Stimulated activated naive CD8-positive, alpha-beta T cell treated with anti-CD3 and anti-CD28 coated beads, Interleukin-15, Interleukin-2, amounts not matched to agents 100 ng/mL and 50 ng/mL, for 24 hours (primary cell): ENCODE results near the gene NUFIP2.
"Not testable (repeated sequence)": the region's sequence is repeated elsewhere in the genome, so short reads cannot be mapped to it uniquely, and the experiment has no call there.

Experiments used
- H3K27ac Mint-ChIP-seq: one replicate; pipeline ENCODE4 v1.8.0; 2021; ENCODE audit warnings: mild to moderate bottlenecking, mixed read lengths
- H3K27me3 Mint-ChIP-seq: one replicate; pipeline ENCODE4 v1.8.0; 2021; ENCODE audit warnings: mixed read lengths
- H3K36me3 Mint-ChIP-seq: one replicate; pipeline ENCODE4 v1.8.0; 2021; ENCODE audit warnings: low read depth, mixed read lengths
- H3K4me1 Mint-ChIP-seq: one replicate; pipeline ENCODE4 v1.8.0; 2021; ENCODE audit warnings: low read depth, mixed read lengths
- H3K4me3 Mint-ChIP-seq: one replicate; pipeline ENCODE4 v1.8.0; 2021; ENCODE audit warnings: mild to moderate bottlenecking, mixed read lengths
- H3K9me3 Mint-ChIP-seq: one replicate; pipeline ENCODE4 v1.8.0; 2021; ENCODE audit warnings: mixed read lengths

Gene NUFIP2

DNA sequence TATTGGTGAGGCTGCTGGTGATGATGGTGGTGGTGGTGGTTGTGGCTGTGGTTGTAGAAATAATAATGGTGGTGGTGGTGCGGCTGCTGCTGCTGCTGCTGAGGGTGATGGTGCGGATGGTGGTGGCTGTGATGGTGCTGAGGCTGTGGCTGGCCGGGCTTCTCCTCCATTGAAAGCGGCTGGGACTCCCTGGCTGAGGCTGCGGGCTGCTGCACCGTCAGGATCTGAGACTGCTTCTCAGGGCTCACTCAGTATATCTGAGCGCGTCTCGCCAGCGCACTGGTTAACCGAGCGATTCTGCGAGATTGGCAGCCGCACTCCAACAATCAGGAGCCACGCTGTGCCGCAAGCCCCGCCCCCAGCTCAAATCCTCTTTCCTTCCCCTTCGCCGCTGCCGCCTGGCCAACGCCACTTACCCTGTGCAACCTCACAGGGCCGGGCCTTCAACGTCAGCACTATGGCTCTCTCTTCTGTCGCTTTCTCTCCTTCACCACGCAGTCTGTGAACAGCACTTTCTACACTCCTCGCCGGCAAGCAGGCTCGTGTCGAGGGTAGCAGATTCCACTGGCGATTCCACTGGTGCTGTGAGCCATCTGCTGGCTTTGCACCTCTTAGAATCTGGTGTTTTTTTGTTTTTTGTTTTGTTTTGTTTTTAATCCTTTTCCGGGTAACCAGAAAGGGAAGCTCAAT, at the start of gene NUFIP2:
Gene NUFIP2, minus strand, starts transcription at position 259 of the 690 bp plus-strand sequence. Its CDS starts 89 bp downstream, at position 170.
- Mint-ChIP-seq H3K36me3 (peaks cover 33% of the 10 kb centered on the region), H3K4me1 (peaks cover 48% of the 10 kb centered on the region), H3K27ac (peak within 1 kb of the TSS; percentile 98), H3K27me3 (no peaks in the 10 kb centered on the region), H3K4me3 (peak within 1 kb of the TSS; percentile 97), H3K9me3 (no peaks in the 10 kb centered on the region)

- Mint-ChIP-seq H3K9me3 (no peaks in the 10 kb centered on the region), H3K4me1 (no peaks in the 10 kb centered on the region), H3K4me3 (no peak overlapping the region), H3K27ac (no peak overlapping the region), H3K36me3 (no peaks in the 10 kb centered on the region), H3K27me3 (peaks cover 10% of the 10 kb centered on the region)
Measured at GRCh38 chr17:29342158-29342765, 48.3 kb upstream of the NUFIP2 start.

- H3K4me1 Mint-ChIP-seq: no peaks in the 10 kb centered on the region
- H3K9me3 Mint-ChIP-seq: no peaks in the 10 kb centered on the region
- H3K4me3 Mint-ChIP-seq: no peak overlapping the region
- no peak overlapping the region for H3K27ac Mint-ChIP-seq
- H3K36me3 Mint-ChIP-seq: no peaks in the 10 kb centered on the region
- peaks cover 10% of the 10 kb centered on the region for H3K27me3 Mint-ChIP-seq
Measured at GRCh38 chr17:29341726-29342125, 47.8 kb upstream of the NUFIP2 start.

DNA sequence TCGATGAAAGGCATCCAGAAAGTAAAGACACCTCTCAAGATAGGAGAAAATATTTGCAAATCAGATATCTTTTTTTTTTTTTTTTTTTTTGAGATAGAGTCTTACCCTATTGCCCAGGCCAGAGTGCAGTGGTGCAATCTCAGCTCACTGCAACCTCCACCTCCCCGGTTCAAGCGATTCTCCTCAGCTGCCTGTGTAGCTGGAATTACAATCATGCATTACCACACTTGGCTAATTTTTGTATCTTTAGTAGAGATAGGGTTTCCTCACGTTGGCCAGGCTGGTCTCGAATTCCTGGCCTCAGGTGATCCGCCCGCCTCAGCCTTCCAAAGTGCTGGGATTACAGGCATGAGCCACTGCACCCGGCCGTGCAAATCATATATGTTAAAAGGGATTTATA, 45.1 kb upstream of the NUFIP2 start:
- not testable (repeated sequence) for H3K9me3 Mint-ChIP-seq, H3K4me1 Mint-ChIP-seq, H3K27ac Mint-ChIP-seq, H3K36me3 Mint-ChIP-seq, H3K27me3 Mint-ChIP-seq, H3K4me3 Mint-ChIP-seq

DNA sequence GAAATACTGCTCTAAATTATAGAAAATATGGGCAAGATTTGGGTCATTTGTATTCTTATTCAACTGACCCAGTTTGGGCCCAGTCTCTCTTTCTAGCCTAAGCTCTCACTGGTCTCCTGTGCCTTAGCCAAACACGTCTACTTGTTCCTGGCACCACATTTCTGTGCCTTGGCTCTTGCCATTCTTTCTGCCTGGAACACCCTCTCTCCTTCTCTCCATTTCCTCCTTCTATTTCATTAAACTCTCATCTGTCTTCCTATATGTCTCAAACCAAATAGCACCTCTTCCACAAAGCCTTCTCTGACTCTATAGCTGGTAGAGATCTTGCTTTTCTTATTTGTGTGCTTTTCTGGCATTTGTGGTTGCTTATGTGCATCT, 37.7 kb upstream of the NUFIP2 start:
- Mint-ChIP-seq H3K27ac (no peak overlapping the region), H3K27me3 (no peaks in the 10 kb centered on the region), H3K4me3 (no peak overlapping the region), H3K4me1 (no peaks in the 10 kb centered on the region), H3K9me3 (no peaks in the 10 kb centered on the region), H3K36me3 (no peaks in the 10 kb centered on the region)

GRCh38 chr17:29331075-29331707, 37.2 kb upstream of the NUFIP2 start:
- no peaks in the 10 kb centered on the region for H3K27me3 Mint-ChIP-seq
- H3K27ac Mint-ChIP-seq: no peak overlapping the region
- H3K4me3 Mint-ChIP-seq: no peak overlapping the region
- no peaks in the 10 kb centered on the region for H3K4me1 Mint-ChIP-seq
- no peaks in the 10 kb centered on the region for H3K36me3 Mint-ChIP-seq
- no peaks in the 10 kb centered on the region for H3K9me3 Mint-ChIP-seq

DNA sequence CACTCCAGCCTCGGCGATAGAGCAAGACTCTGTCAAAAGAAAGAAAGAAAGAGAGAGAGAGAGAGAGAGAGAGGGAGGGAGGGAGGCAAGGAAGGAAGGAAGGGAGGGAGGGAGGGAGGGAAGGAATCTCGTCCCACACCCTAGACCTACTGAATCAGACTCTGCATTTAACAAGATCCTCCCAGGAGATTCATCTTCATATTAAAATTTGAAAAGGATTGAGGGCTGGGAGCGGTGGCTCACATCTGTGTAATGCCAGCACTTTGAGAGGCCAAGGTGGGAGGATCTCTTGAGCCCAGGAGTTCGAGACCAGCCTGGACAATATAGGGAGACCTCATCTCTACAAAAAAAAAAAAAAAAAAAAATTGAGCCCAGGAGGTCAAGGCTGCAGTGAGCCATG, 33.5 kb upstream of the NUFIP2 start:
- Mint-ChIP-seq H3K27ac (no peak overlapping the region), H3K4me3 (no peak overlapping the region), H3K4me1 (no peaks in the 10 kb centered on the region), H3K27me3 (no peaks in the 10 kb centered on the region), H3K9me3 (no peaks in the 10 kb centered on the region), H3K36me3 (no peaks in the 10 kb centered on the region)

DNA sequence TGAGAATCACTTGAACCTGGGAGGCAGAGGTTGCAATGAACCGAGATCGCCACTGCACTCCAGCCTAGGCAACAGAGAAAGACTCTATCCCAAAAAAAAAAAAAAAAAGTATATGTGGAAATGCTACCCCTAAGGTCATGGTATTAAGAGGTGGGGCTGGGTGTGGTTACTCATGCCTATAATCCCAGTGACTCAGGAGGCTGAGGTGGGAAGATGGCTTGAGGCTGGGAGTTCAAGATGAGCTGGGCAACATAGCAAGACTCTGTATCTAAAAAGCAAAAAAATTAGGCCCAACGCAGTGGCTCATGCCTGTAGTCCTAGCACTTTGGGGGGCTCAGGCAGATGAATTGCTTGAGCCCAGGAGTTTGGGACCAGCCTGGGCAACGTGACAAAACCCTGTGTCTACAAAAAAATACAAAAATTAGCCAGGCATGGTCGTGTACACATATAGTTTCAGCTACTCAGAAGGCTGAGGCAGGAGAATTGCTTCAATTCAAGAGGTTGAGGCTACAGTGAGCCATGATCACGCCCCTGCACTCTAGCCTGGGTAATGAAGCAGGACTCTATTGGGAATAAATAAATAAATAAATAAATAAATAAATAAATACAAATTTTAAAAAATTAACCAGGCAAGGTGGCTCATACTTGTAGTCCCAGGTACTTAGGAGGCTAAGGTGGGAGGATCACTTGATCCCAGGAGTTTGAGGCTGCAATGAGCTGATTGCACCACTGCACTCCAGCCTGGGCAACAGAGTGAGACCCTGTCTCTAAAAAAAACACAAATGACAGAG, 32.3 kb upstream of the NUFIP2 start:
- H3K4me3 Mint-ChIP-seq: no peak overlapping the region
- no peaks in the 10 kb centered on the region for H3K9me3 Mint-ChIP-seq
- no peaks in the 10 kb centered on the region for H3K27me3 Mint-ChIP-seq
- no peaks in the 10 kb centered on the region for H3K4me1 Mint-ChIP-seq
- no peak overlapping the region for H3K27ac Mint-ChIP-seq
- no peaks in the 10 kb centered on the region for H3K36me3 Mint-ChIP-seq

- no peaks in the 10 kb centered on the region for H3K27me3 Mint-ChIP-seq
- no peak overlapping the region for H3K4me3 Mint-ChIP-seq
- no peak overlapping the region for H3K27ac Mint-ChIP-seq
- H3K36me3 Mint-ChIP-seq: no peaks in the 10 kb centered on the region
- H3K9me3 Mint-ChIP-seq: no peaks in the 10 kb centered on the region
- no peaks in the 10 kb centered on the region for H3K4me1 Mint-ChIP-seq
Measured at GRCh38 chr17:29322363-29322762, 28.4 kb upstream of the NUFIP2 start.

DNA sequence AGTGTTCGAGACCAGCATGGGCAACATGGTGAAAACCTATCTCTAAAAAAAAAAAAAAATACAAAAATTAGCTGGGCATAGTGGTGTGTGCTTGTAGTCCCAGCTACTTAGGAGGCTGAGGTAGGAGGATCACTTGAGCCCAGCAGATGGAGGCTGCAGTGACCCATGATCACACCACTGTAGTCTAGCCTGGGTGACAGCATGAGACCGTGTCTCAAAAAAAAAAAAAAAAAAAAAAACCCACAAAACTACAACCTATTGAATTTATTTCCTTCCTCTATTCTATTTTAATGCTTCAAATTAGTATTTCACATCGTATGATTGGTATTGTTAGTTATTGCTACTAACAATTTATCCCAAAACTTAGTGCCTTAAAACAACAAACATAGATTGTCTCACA, 9.4 kb upstream of the NUFIP2 start:
- Mint-ChIP-seq H3K27ac (no peak overlapping the region), H3K9me3 (no peaks in the 10 kb centered on the region), H3K4me3 (no peak overlapping the region), H3K4me1 (peaks cover 12% of the 10 kb centered on the region), H3K27me3 (no peaks in the 10 kb centered on the region), H3K36me3 (no peaks in the 10 kb centered on the region)

DNA sequence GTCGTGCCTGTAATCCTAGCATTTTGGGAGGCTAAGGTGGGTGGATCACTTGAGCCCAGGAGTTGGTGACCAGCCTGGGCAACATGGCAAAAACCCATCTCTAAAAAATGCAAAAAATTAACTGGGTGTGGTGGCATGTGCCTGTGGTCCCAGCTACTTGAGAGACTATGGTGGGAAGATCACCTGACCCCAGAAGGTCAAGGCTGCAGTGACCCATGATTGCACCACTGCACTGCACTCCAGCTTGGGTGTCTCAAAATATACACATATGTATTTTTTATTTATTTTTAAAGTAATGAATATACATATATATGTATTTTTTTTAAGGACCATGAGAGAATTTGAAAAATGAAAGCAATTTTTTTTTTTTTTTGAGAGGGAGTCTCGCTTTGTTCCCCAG, 5.1 kb upstream of the NUFIP2 start:
- Mint-ChIP-seq H3K9me3 (no peaks in the 10 kb centered on the region), H3K27ac (no peak overlapping the region), H3K4me3 (no peak overlapping the region), H3K4me1 (peaks cover 22% of the 10 kb centered on the region), H3K27me3 (no peaks in the 10 kb centered on the region), H3K36me3 (no peaks in the 10 kb centered on the region)

DNA sequence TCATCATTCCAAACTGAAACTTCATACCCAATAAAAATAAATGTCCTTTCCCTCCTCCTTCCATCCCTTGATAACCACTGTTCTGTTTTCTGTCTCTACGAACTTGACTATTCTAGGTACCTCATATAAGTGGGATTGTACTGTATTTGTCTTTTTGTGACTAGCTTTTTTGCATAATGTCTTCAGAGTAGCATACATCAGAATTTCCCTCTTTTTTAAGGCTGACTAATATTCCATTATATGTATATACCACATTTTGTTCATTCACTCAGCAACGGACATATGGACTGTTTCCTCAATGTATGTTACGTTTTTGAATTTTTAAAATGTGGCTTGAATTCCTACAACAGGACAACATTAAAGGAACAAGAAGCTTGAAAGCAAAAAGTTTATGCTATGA, 1.5 kb upstream of the NUFIP2 start:
- peak overlapping the region; percentile 82 for H3K27ac Mint-ChIP-seq
- H3K36me3 Mint-ChIP-seq: peaks cover 22% of the 10 kb centered on the region
- H3K4me1 Mint-ChIP-seq: peaks cover 42% of the 10 kb centered on the region
- H3K4me3 Mint-ChIP-seq: peak overlapping the region; percentile 41
- H3K27me3 Mint-ChIP-seq: no peaks in the 10 kb centered on the region
- no peaks in the 10 kb centered on the region for H3K9me3 Mint-ChIP-seq

DNA sequence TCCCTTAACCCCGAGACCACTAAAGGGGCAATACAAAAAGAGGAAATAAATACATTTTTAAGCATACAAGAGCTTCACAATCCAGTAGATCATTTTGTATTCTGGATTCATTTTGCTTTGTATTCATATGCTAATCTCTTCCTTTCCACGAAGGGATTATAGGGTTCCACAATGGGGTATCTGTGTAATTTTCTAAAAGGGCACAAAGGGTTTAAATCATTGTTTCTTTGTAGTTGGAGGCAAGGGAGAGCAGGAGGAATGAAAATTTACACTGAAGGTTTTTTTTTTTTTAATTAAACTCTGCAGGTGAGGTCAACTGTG, 592 bp upstream of the NUFIP2 start:
- Mint-ChIP-seq H3K27me3 (no peaks in the 10 kb centered on the region), H3K9me3 (no peaks in the 10 kb centered on the region), H3K4me1 (peaks cover 43% of the 10 kb centered on the region), H3K36me3 (peaks cover 27% of the 10 kb centered on the region), H3K4me3 (peak overlapping the region; percentile 97), H3K27ac (peak overlapping the region; percentile 98)

DNA sequence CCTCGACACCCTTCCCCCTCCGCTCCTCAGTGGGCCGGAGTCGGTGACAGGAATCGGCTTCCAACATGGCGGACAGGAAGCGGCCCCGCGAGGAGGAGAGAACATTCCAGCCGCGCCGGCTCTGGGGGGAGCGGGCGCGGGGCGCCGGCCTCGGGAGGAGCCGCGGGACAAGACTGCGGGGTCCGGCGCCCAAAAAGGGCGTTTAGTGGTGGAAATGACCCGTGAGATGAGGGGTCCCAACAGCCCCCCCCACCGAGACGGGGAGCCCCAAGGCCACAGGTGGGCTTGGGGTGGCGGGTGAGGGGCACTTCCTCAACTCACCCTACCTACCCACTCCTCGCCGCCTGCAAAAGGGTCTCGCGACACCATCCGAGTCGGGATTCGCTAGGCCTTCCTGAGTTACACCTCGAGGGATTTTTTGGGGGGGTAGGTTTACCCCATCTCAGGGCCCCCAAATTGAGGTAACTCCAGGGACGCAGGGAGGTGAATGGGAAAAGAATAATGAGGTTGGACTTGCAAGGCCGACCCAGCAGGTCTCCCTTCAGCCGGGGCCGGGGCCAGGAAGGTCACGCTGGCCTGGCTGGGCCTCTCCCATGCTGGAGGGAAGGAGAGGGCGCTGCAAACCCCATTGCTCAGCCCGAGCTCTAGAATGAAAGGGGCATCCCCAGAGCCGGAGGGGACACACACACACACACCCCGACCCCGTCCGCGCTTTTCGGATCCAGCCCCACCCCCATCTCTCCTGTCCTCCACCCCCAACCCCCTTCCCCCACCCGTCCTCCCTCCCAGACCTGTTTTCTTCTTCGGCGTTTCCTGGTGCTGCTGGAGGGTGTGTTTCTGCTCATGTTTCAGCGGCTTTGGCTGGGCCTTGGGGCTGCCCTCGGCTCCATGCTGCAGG, 707 bp downstream of the NUFIP2 start:
- peak overlapping the region; percentile 97 for H3K4me3 Mint-ChIP-seq
- peaks cover 56% of the 10 kb centered on the region for H3K4me1 Mint-ChIP-seq
- H3K27me3 Mint-ChIP-seq: no peaks in the 10 kb centered on the region
- H3K36me3 Mint-ChIP-seq: peaks cover 40% of the 10 kb centered on the region
- no peaks in the 10 kb centered on the region for H3K9me3 Mint-ChIP-seq
- peak overlapping the region; percentile 98 for H3K27ac Mint-ChIP-seq
